Mucosa of descending colon (tissue), 3 donors: ENCODE measurements around the gene FMNL1. TPM values are rescaled to one million over a fixed set of nuclear protein-coding genes. Genes with fewer than 3 reads are reported as not detected.

Experiments
- ATAC-seq: fragments of 200-7000 bp; cut with Tn5 transposase; one replicate; pipeline ENCODE4 v1.9.1; 2020; ENCODE audit warnings: mild to moderate bottlenecking, moderate library complexity
- DNase-seq, 3 donors: peaks; one replicate each; pipeline ENCODE4 v3.0.0-alpha.2; 2020
- H3K36me3 ChIP-seq: fragments of 200-600 bp; one replicate; pipeline ENCODE4 v1.8.0; 2021; ENCODE audit warnings: low read depth, mild to moderate bottlenecking
- H3K4me1 ChIP-seq: fragments of 200-600 bp; one replicate; pipeline ENCODE4 v1.8.0; 2021; ENCODE audit warnings: low read depth, mild to moderate bottlenecking
- H3K4me3 ChIP-seq: fragments of 200-600 bp; one replicate; pipeline ENCODE4 v1.8.0; 2021; ENCODE audit warnings: mild to moderate bottlenecking
- H3K9me3 ChIP-seq: fragments of 200-600 bp; one replicate; pipeline ENCODE4 v1.8.0; 2021; ENCODE audit warnings: mild to moderate bottlenecking
- intact Hi-C, 2 donors: fragments of 100-400 bp; cut with DNase I in 1 of 2; cut with micrococcal nuclease in 1 of 2; formaldehyde crosslinking; loops; one replicate each; pipeline versions ENCODE4 v1.11.0 to v1.11.1; 2022; cut with DNase I, micrococcal nuclease
- total RNA-seq, 3 donors: library from RNA; stranded (reverse); fragmentation: NEBNext Ultra II Directional in 2 of 3; extraction: Animal tissue kit (Norgen Biotek cat#: 25700) in 2 of 3; gene quantifications; one replicate each; pipeline versions ENCODE4 v1.2.1 to v1.2.4, GENCODE V29; 2021 to 2023
- TF ChIP-seq, protein P1 (sequence below): fragments of 200-600 bp; IDR thresholded peaks from one replicate; pipeline ENCODE4 v1.8.0; 2022; ENCODE audit warnings: antibody characterized with exemption, mild to moderate bottlenecking
- donor health status: DM: no; HTN: no; CAD: no; lungs with moderate emphysema.
- donor health status: DM: no; HTN: no; CAD: no.
- donor health status: DM: no; HTN: yes; CAD: no.

FMNL1 gene
- total RNA-seq, 3 donors from 2014 or later, result 7.4 to 18.1 (median 17.3) TPM

DNA sequence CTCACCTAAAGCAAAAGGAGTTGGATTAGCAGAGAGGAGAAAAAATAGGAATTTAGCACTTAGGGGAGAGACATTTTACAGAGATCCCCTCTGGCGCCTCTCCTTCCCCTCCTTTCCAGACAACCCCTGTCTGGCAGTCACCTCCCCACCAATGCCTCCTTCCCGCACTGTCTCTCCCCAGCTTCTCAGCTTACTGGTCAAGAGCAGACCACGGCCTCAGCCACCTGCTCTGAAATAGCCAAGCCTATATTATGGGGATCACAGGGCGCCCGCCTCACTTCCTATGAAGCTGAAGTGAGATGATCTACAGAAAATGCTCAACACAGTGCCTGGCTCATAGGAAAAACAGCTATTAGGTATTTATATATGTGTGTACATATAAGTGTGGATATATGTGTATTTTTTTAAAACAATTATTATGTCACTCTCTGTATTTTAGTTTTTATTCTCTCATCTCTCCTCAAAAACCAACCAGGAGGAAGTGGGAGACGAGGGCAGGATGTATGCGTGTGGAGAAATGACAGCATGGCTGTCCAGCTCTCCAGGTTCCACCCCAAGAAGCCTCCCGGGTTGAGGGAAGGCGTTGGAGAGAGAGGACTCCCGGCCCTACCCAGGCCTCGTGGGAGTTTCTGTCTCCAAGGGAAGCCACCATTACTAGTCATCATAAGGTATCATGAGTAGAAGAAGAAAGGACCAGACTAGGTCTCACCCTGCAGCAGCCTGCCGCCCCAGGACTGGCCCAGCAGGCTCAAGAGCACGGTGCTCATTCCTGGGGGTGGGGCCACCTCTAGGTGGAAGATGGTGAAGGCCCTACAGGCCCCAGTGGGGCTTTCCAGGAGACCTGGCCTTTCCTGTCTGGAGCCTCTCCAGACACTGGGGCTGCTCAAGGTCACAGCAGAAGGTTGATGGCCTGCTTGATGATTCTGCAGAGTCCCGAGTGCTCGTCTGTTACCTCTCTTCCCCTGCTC, 67.9 kb downstream of the FMNL1 start:
- DNase-seq, result no peak

DNA sequence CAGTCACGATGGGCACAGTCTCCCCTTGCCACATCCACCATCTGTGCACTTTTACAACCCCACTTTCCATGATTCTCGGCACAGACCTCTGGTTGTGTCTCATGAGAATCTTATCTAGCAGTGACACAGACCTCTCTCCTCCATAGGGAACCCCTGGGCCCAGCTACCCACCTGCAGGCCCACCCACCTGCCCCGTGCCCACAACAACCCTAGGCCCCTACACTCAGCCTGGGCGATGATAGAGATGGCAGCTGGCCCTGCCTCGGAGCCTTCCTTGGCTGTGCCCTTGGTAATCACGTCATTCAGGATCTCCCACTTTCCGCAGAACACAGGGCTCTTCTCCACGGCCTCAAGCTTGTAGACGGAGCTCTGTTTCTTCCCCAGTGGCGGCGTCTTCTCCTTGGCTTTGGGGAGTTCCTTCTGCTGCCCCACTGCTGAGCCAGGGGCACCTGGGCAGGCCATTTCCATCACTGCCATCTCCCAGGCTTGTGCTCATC, 68.6 kb downstream of the FMNL1 start:
- Histone ChIP-seq H3K36me3 (peaks cover 6% of the 10 kb centered on the region), H3K9me3 (no peaks in the 10 kb centered on the region), H3K4me1 (peaks cover 34% of the 10 kb centered on the region), H3K4me3 (no peak overlapping the region)
- ATAC-seq (no peak), DNase-seq (no peak)
- TF ChIP-seq, protein P1, sequence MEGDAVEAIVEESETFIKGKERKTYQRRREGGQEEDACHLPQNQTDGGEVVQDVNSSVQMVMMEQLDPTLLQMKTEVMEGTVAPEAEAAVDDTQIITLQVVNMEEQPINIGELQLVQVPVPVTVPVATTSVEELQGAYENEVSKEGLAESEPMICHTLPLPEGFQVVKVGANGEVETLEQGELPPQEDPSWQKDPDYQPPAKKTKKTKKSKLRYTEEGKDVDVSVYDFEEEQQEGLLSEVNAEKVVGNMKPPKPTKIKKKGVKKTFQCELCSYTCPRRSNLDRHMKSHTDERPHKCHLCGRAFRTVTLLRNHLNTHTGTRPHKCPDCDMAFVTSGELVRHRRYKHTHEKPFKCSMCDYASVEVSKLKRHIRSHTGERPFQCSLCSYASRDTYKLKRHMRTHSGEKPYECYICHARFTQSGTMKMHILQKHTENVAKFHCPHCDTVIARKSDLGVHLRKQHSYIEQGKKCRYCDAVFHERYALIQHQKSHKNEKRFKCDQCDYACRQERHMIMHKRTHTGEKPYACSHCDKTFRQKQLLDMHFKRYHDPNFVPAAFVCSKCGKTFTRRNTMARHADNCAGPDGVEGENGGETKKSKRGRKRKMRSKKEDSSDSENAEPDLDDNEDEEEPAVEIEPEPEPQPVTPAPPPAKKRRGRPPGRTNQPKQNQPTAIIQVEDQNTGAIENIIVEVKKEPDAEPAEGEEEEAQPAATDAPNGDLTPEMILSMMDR, result no peak
- intact Hi-C loops, result no loop called here

More for the DNA sequence above, 67.9 kb downstream of the FMNL1 start:
- TF ChIP-seq, protein P1, result no peak
- H3K9me3 ChIP-seq, result no peaks in the 10 kb centered on the region
- peaks cover 6% of the 10 kb centered on the region for H3K36me3 ChIP-seq
- H3K4me3 ChIP-seq, result no peak overlapping the region
- intact Hi-C loops, result no loop called here
- peaks cover 29% of the 10 kb centered on the region for H3K4me1 ChIP-seq
- ATAC-seq, result no peak

DNA sequence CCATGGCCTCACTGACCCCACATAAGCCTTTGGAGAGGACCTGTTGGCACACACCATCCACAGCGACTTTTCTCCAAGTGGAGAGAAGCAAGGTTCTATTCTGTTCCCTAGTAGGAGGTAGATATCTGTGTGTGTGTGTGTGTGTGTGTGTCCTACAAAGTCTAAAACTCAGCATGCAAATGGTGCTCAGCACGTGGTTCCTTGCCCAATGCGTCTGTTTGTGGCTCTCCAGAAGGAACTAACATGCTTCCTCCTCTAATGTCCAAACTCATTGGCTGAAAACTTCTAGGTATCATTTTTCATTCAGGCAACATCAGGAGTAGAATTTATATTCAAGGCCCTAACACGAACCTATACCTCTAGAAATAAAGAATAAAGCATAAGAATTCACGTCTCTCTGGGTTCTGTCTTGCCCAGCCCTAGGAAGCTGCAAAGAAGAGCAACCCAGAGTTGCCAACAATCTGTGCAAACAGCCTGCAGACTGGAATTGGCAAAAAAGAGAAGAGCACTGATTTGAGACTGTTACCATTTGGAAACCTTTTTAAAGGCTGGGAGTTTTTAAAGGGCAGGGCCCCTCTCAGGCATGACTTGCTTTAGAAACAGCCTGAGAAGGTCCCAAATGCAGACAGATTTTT, 69.6 kb downstream of the FMNL1 start:
- Histone ChIP-seq H3K9me3 (no peaks in the 10 kb centered on the region), H3K4me3 (no peak overlapping the region), H3K36me3 (peaks cover 6% of the 10 kb centered on the region), H3K4me1 (peaks cover 44% of the 10 kb centered on the region)
- DNase-seq (no peak), ATAC-seq (no peak)
- TF ChIP-seq, protein P1, result no peak
- intact Hi-C loops, result no loop called here

DNA sequence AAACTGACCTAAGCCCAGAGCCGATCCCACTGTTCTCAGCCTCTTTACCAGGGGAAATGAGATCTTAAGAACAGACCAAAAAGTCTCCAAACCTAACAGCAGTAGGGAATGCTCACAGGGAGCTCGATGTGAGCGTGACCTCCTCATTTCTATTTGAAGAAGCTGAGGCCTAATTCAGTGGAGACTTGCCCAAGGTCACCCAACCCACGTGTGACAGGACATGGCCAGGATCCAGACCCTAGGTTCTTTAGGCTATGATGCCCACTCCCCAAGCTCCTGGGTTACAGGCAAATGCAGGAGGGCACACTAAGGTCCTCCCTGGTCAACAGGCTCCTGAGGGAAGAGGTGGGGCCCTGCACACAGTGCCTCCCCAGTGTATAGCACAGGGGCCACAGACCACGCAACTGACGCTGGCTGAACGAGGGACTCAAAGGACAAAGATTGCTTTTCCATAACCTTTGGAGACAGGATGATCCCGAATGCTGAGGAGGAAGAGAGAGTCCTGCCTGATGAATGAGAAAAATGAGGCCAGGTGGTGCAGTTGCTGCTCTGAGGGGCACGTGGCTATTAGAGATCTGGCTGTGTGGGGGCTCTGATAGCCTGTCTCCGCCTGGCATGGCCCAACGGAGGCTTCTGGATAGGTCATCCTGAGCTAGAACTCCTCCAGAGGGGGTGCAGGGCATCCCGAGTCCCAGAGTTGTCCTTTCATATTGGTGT, 71.2 kb downstream of the FMNL1 start:
- no peaks in the 10 kb centered on the region for H3K9me3 ChIP-seq
- intact Hi-C loops, result no loop called here
- H3K4me3 ChIP-seq, result no peak overlapping the region
- peaks cover 6% of the 10 kb centered on the region for H3K36me3 ChIP-seq
- H3K4me1 ChIP-seq, result peaks cover 57% of the 10 kb centered on the region
- ATAC-seq (no peak), DNase-seq (no peak)
- TF ChIP-seq, protein P1, result no peak

DNA sequence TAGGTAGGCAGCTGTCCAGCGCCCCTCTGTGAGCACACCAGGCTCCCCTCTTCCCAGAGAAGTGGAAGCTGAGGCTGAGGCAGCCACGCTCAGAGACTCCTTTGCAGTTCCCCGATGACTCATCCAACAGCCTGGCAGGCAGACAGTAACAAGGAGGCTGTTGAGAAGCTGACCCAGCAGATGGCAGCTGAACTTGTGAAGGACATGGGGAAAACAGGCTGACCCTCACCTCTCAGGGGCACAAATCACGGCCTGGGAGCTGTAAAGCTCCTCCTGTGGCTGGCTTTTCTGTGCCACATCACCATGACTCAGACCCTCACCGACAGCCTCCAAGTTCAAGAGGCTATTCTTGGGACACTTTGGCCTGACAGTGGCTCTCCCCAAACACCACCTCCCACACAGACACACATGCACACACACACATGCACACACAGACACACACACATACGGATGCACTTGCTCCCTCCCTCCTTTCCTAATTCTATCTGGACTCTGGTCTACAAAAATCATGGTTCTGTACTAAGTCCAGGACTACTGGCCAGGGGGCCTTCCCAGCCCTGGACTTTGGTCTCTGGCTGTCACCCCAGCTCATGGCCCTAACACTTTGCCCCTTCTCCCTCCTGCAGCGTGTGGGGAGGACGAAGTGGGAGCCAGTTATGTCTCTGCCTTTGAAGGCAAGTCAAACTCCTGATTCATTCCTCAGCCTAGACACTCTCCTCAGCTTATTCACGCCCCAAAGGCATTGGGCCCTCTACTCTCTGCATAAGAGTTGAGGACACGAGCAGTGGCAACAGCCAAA, 71.9 kb downstream of the FMNL1 start:
- Histone ChIP-seq H3K4me1 (peaks cover 63% of the 10 kb centered on the region), H3K9me3 (no peaks in the 10 kb centered on the region), H3K4me3 (no peak overlapping the region), H3K36me3 (peaks cover 6% of the 10 kb centered on the region)
- TF ChIP-seq, protein P1, result no peak
- intact Hi-C loops, result no loop called here
- DNase-seq (peak; percentile 65 to 76 (median 71)), ATAC-seq (peak; percentile 73)
